Liver (tissue), 9 donors: ENCODE data around the gene CYP3A5. TPM values are rescaled to one million over a fixed set of nuclear protein-coding genes. Genes with fewer than 3 reads are reported as not detected.

ENCODE experiments used
- DNase-seq: peaks from one replicate; pipeline ENCODE4 v3.0.0-alpha.2; 2017; ENCODE audit warnings: low spot score
- H3K27ac ChIP-seq, 2 donors: one replicate each; pipeline ENCODE4 v1.7.0; 2013; ENCODE audit warnings: inconsistent platforms in 2 of 2, low read length in 2 of 2, control low read depth in 1 of 2, low read depth in 1 of 2, mild to moderate bottlenecking in 1 of 2
- H3K27me3 ChIP-seq, 4 donors: one replicate each; pipeline versions ENCODE4 v1.6.1 to v1.7.0; 2013; ENCODE audit warnings: low read length in 3 of 4, inconsistent platforms in 1 of 4, mild to moderate bottlenecking in 1 of 4, moderate library complexity in 1 of 4; ENCODE audit not compliant: control insufficient read depth in 4 of 4, insufficient read depth in 4 of 4
- H3K36me3 ChIP-seq, 4 donors: one replicate each; pipeline versions ENCODE4 v1.6.1 to v1.7.0; 2013; ENCODE audit warnings: low read length in 3 of 4, mild to moderate bottlenecking in 3 of 4, low read depth in 1 of 4, moderate library complexity in 1 of 4; ENCODE audit not compliant: control insufficient read depth in 4 of 4, insufficient read depth in 3 of 4
- H3K4me1 ChIP-seq, 4 donors: one replicate each; pipeline versions ENCODE4 v1.6.1 to v1.7.0; 2013; ENCODE audit warnings: low read length in 3 of 4, mild to moderate bottlenecking in 3 of 4, moderate library complexity in 1 of 4; ENCODE audit not compliant: control insufficient read depth in 4 of 4, insufficient read depth in 4 of 4
- H3K4me3 ChIP-seq, 3 donors: one replicate each; pipeline versions ENCODE4 v1.6.1 to v1.7.0; 2013; ENCODE audit warnings: low read length in 3 of 3, control low read depth in 1 of 3, low read depth in 1 of 3, mild to moderate bottlenecking in 1 of 3
- H3K9ac ChIP-seq, 2 donors: one replicate each; pipeline ENCODE4 v1.7.0; 2013; ENCODE audit warnings: low read length in 2 of 2, mild to moderate bottlenecking in 2 of 2, moderate library complexity in 2 of 2, control low read depth in 1 of 2, low read depth in 1 of 2
- H3K9me3 ChIP-seq, 4 donors: one replicate each; pipeline versions ENCODE4 v1.6.1 to v1.7.0; 2013; ENCODE audit warnings: low read length in 3 of 4; ENCODE audit not compliant: control insufficient read depth in 4 of 4
- EGR1 ChIP-seq, 2 donors: IDR thresholded peaks; 2 replicates each; pipeline ENCODE4 v1.6.1; 2016 to 2018; ENCODE audit warnings: antibody characterized with exemption in 2 of 2, low read depth in 2 of 2
- FOXA1 ChIP-seq: IDR thresholded peaks from 2 replicates; pipeline ENCODE4 v1.6.1; 2016; ENCODE audit warnings: antibody characterized with exemption
- FOXA2 ChIP-seq: IDR thresholded peaks from 2 replicates; pipeline ENCODE4 v1.6.1; 2016; ENCODE audit warnings: antibody characterized with exemption
- GABPA ChIP-seq, 2 donors: IDR thresholded peaks in 1 of 2; conservative IDR thresholded peaks in 1 of 2; 2 replicates each; pipeline ENCODE4 v1.6.1; 2016; ENCODE audit warnings: antibody characterized with exemption in 2 of 2, mild to moderate bottlenecking in 1 of 2, moderate library complexity in 1 of 2
- HNF4A ChIP-seq, 2 donors: conservative IDR thresholded peaks; 2 replicates each; pipeline ENCODE4 v1.6.1; 2016; ENCODE audit warnings: antibody characterized with exemption in 2 of 2, mild to moderate bottlenecking in 2 of 2
- HNF4G ChIP-seq: IDR thresholded peaks from 2 replicates; pipeline ENCODE4 v1.6.1; 2016; ENCODE audit warnings: antibody characterized with exemption
- JUND ChIP-seq, 2 donors: IDR thresholded peaks; 2 replicates each; pipeline ENCODE4 v1.6.1; 2016; ENCODE audit warnings: antibody characterized with exemption in 2 of 2
- NR2F2 ChIP-seq: IDR thresholded peaks from 2 replicates; pipeline ENCODE4 v1.6.1; 2016; ENCODE audit warnings: antibody characterized with exemption
- RAD21 ChIP-seq, 2 donors: IDR thresholded peaks; 2 replicates each; pipeline ENCODE4 v1.6.1; 2016; ENCODE audit warnings: antibody characterized with exemption in 2 of 2, mild to moderate bottlenecking in 2 of 2
- RXRA ChIP-seq, 2 donors: IDR thresholded peaks; 2 replicates each; pipeline ENCODE4 v1.6.1; 2017 to 2018; ENCODE audit warnings: antibody characterized with exemption in 2 of 2, mild to moderate bottlenecking in 1 of 2
- SP1 ChIP-seq: IDR thresholded peaks from 2 replicates; pipeline ENCODE4 v1.6.1; 2018; ENCODE audit warnings: antibody characterized with exemption, mild to moderate bottlenecking
- TAF1 ChIP-seq: conservative IDR thresholded peaks from 2 replicates; pipeline ENCODE4 v1.6.1; 2016; ENCODE audit warnings: antibody characterized with exemption, mild to moderate bottlenecking
- YY1 ChIP-seq: IDR thresholded peaks from 2 replicates; pipeline ENCODE4 v1.6.1; 2016; ENCODE audit warnings: antibody characterized with exemption, mild to moderate bottlenecking
- polyA plus RNA-seq, 2 donors: library from polyadenylated mRNA; stranded (reverse) in 1 of 2; unstranded in 1 of 2; fragments of 200-250 nt in 1 of 2; fragments of >200 nt in 1 of 2; fragmentation: Nextera tagmentation in 1 of 2; extraction: Ambion mirVana in 1 of 2; gene quantifications; one replicate each; pipeline versions ENCODE4 v1.2.1 to v1.2.3, GENCODE V29; 2013 to 2015
- total RNA-seq, 2 donors: library from RNA; depleted of rRNA; stranded (reverse); fragments of >200 nt; gene quantifications; one replicate each; pipeline ENCODE4 v1.2.3, GENCODE V29; 2014
- TF ChIP-seq, protein P1 (sequence below): IDR thresholded peaks from 2 replicates; pipeline ENCODE4 v1.6.1; 2016; ENCODE audit warnings: antibody characterized with exemption
- TF ChIP-seq, protein P2 (sequence below): IDR thresholded peaks from 2 replicates; pipeline ENCODE4 v1.6.1; 2016; ENCODE audit warnings: antibody characterized with exemption, mild to moderate bottlenecking
- TF ChIP-seq, protein P3 (sequence below): IDR thresholded peaks from 2 replicates; pipeline ENCODE4 v1.6.1; 2016; ENCODE audit warnings: antibody characterized with exemption
- TF ChIP-seq, protein P4 (sequence below): IDR thresholded peaks from 2 replicates; pipeline ENCODE4 v1.6.1; 2016; ENCODE audit warnings: antibody characterized with exemption
- TF ChIP-seq, protein P5 (sequence below): fragments of 150-350 bp; IDR thresholded peaks from 2 replicates; pipeline ENCODE4 v1.5.1; 2017; ENCODE audit warnings: improper control_type of control experiment, low read depth, low read length; ENCODE audit not compliant: missing input control
- donor health status: healthy.
- donor health status: healthy.
- donor health status: healthy.
- donor health status: healthy.
- donor health status: healthy.

CYP3A5 gene
- total and polyA plus RNA-seq, 4 donors = 21.9 to 1,413 (median 717) TPM

DNA sequence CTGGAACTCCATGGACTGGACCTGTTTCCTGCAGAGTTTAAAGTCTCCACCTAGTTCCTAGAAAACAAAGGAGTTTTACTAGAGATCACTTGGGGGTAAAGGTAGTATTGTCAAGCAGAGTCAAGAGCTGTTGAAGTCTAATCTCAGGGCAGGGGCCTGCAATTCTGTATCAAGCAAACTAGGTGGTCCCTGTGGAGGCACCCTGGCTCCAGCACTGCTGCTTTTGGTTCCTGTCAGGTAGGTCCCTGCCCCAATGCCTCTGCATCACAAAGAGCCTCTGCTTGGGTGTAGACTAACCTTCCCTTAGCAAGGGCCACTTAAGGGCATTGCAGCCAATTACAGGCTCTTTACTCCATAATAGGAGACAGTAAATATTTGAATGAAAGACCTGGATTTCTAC is 40.5 kb downstream of the CYP3A5 start:
- Histone ChIP-seq H3K27me3 (no peaks in the 10 kb centered on the region), H3K36me3 (no peaks in the 10 kb centered on the region), H3K4me3 (no peak overlapping the region), H3K9ac (no peak overlapping the region), H3K4me1 (no peaks in the 10 kb centered on the region), H3K9me3 (no peaks in the 10 kb centered on the region), H3K27ac (no peak overlapping the region)
- TF ChIP-seq SP1 (no peak), YY1 (no peak), RAD21 (IDR thresholded peaks at IDR 0.05) (no peak), NR2F2 (no peak), HNF4G (no peak), EGR1 (IDR thresholded peaks at IDR 0.05; ENCODE audit: low read depth in 2 of 2) (no peak), GABPA (IDR thresholded peaks at IDR 0.05 in 1 of 2, conservative IDR thresholded peaks at IDR 0.05 in 1 of 2) (no peak), JUND (IDR thresholded peaks at IDR 0.05) (no peak), RXRA (IDR thresholded peaks at IDR 0.05) (no peak), HNF4A (conservative IDR thresholded peaks at IDR 0.05) (no peak), FOXA1 (no peak), TAF1 (no peak), FOXA2 (no peak)
- TF ChIP-seq, protein P1, sequence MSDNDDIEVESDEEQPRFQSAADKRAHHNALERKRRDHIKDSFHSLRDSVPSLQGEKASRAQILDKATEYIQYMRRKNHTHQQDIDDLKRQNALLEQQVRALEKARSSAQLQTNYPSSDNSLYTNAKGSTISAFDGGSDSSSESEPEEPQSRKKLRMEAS = no peak
- TF ChIP-seq, protein P2, sequence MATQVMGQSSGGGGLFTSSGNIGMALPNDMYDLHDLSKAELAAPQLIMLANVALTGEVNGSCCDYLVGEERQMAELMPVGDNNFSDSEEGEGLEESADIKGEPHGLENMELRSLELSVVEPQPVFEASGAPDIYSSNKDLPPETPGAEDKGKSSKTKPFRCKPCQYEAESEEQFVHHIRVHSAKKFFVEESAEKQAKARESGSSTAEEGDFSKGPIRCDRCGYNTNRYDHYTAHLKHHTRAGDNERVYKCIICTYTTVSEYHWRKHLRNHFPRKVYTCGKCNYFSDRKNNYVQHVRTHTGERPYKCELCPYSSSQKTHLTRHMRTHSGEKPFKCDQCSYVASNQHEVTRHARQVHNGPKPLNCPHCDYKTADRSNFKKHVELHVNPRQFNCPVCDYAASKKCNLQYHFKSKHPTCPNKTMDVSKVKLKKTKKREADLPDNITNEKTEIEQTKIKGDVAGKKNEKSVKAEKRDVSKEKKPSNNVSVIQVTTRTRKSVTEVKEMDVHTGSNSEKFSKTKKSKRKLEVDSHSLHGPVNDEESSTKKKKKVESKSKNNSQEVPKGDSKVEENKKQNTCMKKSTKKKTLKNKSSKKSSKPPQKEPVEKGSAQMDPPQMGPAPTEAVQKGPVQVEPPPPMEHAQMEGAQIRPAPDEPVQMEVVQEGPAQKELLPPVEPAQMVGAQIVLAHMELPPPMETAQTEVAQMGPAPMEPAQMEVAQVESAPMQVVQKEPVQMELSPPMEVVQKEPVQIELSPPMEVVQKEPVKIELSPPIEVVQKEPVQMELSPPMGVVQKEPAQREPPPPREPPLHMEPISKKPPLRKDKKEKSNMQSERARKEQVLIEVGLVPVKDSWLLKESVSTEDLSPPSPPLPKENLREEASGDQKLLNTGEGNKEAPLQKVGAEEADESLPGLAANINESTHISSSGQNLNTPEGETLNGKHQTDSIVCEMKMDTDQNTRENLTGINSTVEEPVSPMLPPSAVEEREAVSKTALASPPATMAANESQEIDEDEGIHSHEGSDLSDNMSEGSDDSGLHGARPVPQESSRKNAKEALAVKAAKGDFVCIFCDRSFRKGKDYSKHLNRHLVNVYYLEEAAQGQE = no peak
- TF ChIP-seq, protein P3, sequence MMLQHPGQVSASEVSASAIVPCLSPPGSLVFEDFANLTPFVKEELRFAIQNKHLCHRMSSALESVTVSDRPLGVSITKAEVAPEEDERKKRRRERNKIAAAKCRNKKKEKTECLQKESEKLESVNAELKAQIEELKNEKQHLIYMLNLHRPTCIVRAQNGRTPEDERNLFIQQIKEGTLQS = no peak
- TF ChIP-seq, protein P4, sequence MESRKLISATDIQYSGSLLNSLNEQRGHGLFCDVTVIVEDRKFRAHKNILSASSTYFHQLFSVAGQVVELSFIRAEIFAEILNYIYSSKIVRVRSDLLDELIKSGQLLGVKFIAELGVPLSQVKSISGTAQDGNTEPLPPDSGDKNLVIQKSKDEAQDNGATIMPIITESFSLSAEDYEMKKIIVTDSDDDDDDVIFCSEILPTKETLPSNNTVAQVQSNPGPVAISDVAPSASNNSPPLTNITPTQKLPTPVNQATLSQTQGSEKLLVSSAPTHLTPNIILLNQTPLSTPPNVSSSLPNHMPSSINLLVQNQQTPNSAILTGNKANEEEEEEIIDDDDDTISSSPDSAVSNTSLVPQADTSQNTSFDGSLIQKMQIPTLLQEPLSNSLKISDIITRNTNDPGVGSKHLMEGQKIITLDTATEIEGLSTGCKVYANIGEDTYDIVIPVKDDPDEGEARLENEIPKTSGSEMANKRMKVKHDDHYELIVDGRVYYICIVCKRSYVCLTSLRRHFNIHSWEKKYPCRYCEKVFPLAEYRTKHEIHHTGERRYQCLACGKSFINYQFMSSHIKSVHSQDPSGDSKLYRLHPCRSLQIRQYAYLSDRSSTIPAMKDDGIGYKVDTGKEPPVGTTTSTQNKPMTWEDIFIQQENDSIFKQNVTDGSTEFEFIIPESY = no peak
- TF ChIP-seq, protein P5, sequence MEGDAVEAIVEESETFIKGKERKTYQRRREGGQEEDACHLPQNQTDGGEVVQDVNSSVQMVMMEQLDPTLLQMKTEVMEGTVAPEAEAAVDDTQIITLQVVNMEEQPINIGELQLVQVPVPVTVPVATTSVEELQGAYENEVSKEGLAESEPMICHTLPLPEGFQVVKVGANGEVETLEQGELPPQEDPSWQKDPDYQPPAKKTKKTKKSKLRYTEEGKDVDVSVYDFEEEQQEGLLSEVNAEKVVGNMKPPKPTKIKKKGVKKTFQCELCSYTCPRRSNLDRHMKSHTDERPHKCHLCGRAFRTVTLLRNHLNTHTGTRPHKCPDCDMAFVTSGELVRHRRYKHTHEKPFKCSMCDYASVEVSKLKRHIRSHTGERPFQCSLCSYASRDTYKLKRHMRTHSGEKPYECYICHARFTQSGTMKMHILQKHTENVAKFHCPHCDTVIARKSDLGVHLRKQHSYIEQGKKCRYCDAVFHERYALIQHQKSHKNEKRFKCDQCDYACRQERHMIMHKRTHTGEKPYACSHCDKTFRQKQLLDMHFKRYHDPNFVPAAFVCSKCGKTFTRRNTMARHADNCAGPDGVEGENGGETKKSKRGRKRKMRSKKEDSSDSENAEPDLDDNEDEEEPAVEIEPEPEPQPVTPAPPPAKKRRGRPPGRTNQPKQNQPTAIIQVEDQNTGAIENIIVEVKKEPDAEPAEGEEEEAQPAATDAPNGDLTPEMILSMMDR = no peak
- no peak for DNase-seq
